H1 (cell line): Measurements from ENCODE around the gene HMCN2. TPM values are rescaled to one million over a fixed set of nuclear protein-coding genes. Genes with fewer than 3 reads are reported as not detected.
A peak's percentile ranks its signal among the peaks of the same experiment; 100 is the strongest.

Experiments
- CTCF ChIA-PET: fragments of 300-600 bp; sonication (Branson Sonifier 250); formaldehyde crosslinking; loops from one replicate; lab custom pipeline; 2021; ENCODE audit not compliant: partially characterized antibody; lab: Charles Lee
- POLR2A ChIA-PET: fragments of 300-600 bp; sonication (Branson Sonifier 250); formaldehyde crosslinking; loops from one replicate; lab custom pipeline; 2021; ENCODE audit warnings: inconsistent platforms; ENCODE audit not compliant: partially characterized antibody; lab: Charles Lee
- DNase-seq, 2 experiments: peaks; one replicate each; pipeline versions ENCODE4 v3.0.0 to v3.0.0-alpha.2; 2010 to 2022; ENCODE audit warnings: low spot score in 2 of 2, low read depth in 1 of 2, mixed read lengths in 1 of 2
- FAIRE-seq: peaks from 2 replicates; lab custom pipeline; 2011; peaks lifted over from hg19 to GRCh38; lab: Jason Lieb, UNC
- H2AFZ ChIP-seq: 2 replicates; pipeline ENCODE4 v1.8.1; 2012; ENCODE audit warnings: low read length, inconsistent platforms
- H2AK5ac ChIP-seq: 2 replicates; pipeline ENCODE4 v1.6.1; 2013; ENCODE audit warnings: low read depth, low read length
- H2BK120ac ChIP-seq: replicated peaks from 2 replicates; pipeline ENCODE3; 2013; ENCODE audit warnings: low read depth, low read length, inconsistent platforms
- H2BK12ac ChIP-seq: 2 replicates; pipeline ENCODE4 v1.6.1; 2013; ENCODE audit warnings: low read depth, low read length
- H2BK15ac ChIP-seq: 2 replicates; pipeline ENCODE4 v1.6.1; 2013; ENCODE audit warnings: low read length
- H2BK20ac ChIP-seq: 2 replicates; pipeline ENCODE4 v1.6.1; 2013; ENCODE audit warnings: low read length
- H2BK5ac ChIP-seq: 2 replicates; pipeline ENCODE4 v1.6.1; 2013; ENCODE audit warnings: low read depth, low read length
- H3K14ac ChIP-seq: 2 replicates; pipeline ENCODE4 v1.6.1; 2013; ENCODE audit warnings: inconsistent platforms; ENCODE audit not compliant: insufficient read length
- H3K18ac ChIP-seq: 2 replicates; pipeline ENCODE4 v1.6.1; 2013; ENCODE audit warnings: low read length; ENCODE audit errors: extremely low read depth
- H3K23ac ChIP-seq: 2 replicates; pipeline ENCODE4 v1.6.1; 2013; ENCODE audit warnings: inconsistent platforms; ENCODE audit not compliant: insufficient read length
- H3K23me2 ChIP-seq: 2 replicates; pipeline ENCODE4 v1.6.1; 2013; ENCODE audit warnings: low read depth, low read length
- H3K27ac ChIP-seq: 2 replicates; pipeline ENCODE4 v1.6.1; 2011; ENCODE audit warnings: low read depth, low read length, inconsistent platforms
- H3K27me3 ChIP-seq, 4 experiments: replicated peaks in 1 of 4; 1 replicate in 1 of 4; 2 replicates in 3 of 4; pipeline versions ENCODE4 v1.6.1 to v1.8.1; 2011 to 2013; ENCODE audit warnings: low read length in 3 of 4, mild to moderate bottlenecking in 3 of 4, inconsistent platforms in 2 of 4, mixed read lengths in 2 of 4, moderate library complexity in 1 of 4; ENCODE audit not compliant: control insufficient read depth in 3 of 4, insufficient read depth in 3 of 4; ENCODE audit errors: extremely low read depth in 1 of 4
- H3K36me3 ChIP-seq, 4 experiments: 2 replicates each; pipeline versions ENCODE4 v1.6.1 to v1.8.1; 2011 to 2013; ENCODE audit warnings: mild to moderate bottlenecking in 4 of 4, low read length in 3 of 4, moderate library complexity in 2 of 4, control low read depth in 1 of 4, inconsistent platforms in 1 of 4; ENCODE audit not compliant: insufficient read depth in 4 of 4, control insufficient read depth in 2 of 4
- H3K4ac ChIP-seq: replicated peaks from 2 replicates; pipeline ENCODE3; 2013; ENCODE audit warnings: low read length, low read depth, mixed read lengths, inconsistent platforms; ENCODE audit not compliant: insufficient read length
- H3K4me1 ChIP-seq, 4 experiments: replicated peaks in 1 of 4; 1 replicate in 1 of 4; 2 replicates in 3 of 4; pipeline versions ENCODE4 v1.6.1 to v1.8.1; 2011 to 2013; ENCODE audit warnings: low read length in 3 of 4, inconsistent platforms in 2 of 4, mixed read lengths in 1 of 4; ENCODE audit not compliant: insufficient read depth in 4 of 4, control insufficient read depth in 3 of 4
- H3K4me2 ChIP-seq, 2 experiments: 2 replicates each; pipeline versions ENCODE4 v1.6.1 to v1.8.1; 2011 to 2013; ENCODE audit warnings: low read depth in 2 of 2, low read length in 2 of 2, control low read depth in 1 of 2, inconsistent platforms in 1 of 2, mild to moderate bottlenecking in 1 of 2; ENCODE audit not compliant: insufficient read depth in 1 of 2
- H3K4me3 ChIP-seq, 4 experiments: fragments of 200-600, 300-600 bp in 1 of 4; sonication (generic), shearing (Covaris generic), sonication (Bioruptor Twin) in 1 of 4; 2 replicates each; pipeline versions ENCODE4 v1.5.1 to v1.8.1; 2011 to 2016; ENCODE audit warnings: low read length in 4 of 4, low read depth in 3 of 4, control low read depth in 2 of 4, inconsistent platforms in 2 of 4, mild to moderate bottlenecking in 2 of 4, mixed read lengths in 1 of 4, moderate library complexity in 1 of 4; ENCODE audit not compliant: insufficient read depth in 2 of 4; ENCODE audit errors: extremely low read depth in 1 of 4
- H3K56ac ChIP-seq: replicated peaks from 2 replicates; pipeline ENCODE3; 2013; ENCODE audit warnings: low read depth, mild to moderate bottlenecking, mixed read lengths, low read length, inconsistent platforms; ENCODE audit not compliant: insufficient read length
- H3K79me1 ChIP-seq: 2 replicates; pipeline ENCODE4 v1.6.1; 2013; ENCODE audit warnings: low read depth, low read length, control low read depth
- H3K79me2 ChIP-seq, 2 experiments: 2 replicates each; pipeline versions ENCODE4 v1.6.1 to v1.8.1; 2012 to 2013; ENCODE audit warnings: low read length in 2 of 2, mild to moderate bottlenecking in 2 of 2, inconsistent platforms in 1 of 2; ENCODE audit not compliant: insufficient read depth in 2 of 2, control insufficient read depth in 1 of 2
- H3K9ac ChIP-seq, 4 experiments: replicated peaks in 1 of 4; 1 replicate in 1 of 4; 2 replicates in 3 of 4; pipeline versions ENCODE4 v1.6.1 to v1.8.1; 2011 to 2013; ENCODE audit warnings: low read depth in 3 of 4, low read length in 3 of 4, control low read depth in 2 of 4, mild to moderate bottlenecking in 2 of 4, moderate library complexity in 2 of 4, inconsistent platforms in 1 of 4; ENCODE audit errors: extremely low read depth in 1 of 4
- H3K9me3 ChIP-seq, 2 experiments: 2 replicates each; pipeline versions ENCODE4 v1.6.1 to v1.8.1; 2012 to 2013; ENCODE audit warnings: mild to moderate bottlenecking in 2 of 2, moderate library complexity in 2 of 2, control low read depth in 1 of 2, inconsistent platforms in 1 of 2, low read depth in 1 of 2, low read length in 1 of 2, mixed read lengths in 1 of 2; ENCODE audit not compliant: insufficient read depth in 2 of 2
- H4K20me1 ChIP-seq, 2 experiments: replicated peaks in 1 of 2; 2 replicates each; pipeline versions ENCODE3 to v1.8.1; 2011 to 2013; ENCODE audit warnings: inconsistent platforms in 2 of 2, low read length in 2 of 2, mild to moderate bottlenecking in 1 of 2; ENCODE audit not compliant: insufficient read depth in 2 of 2, control insufficient read depth in 1 of 2
- H4K5ac ChIP-seq: 2 replicates; pipeline ENCODE4 v1.6.1; 2013; ENCODE audit warnings: low read length, low read depth, mixed read lengths, inconsistent platforms; ENCODE audit not compliant: insufficient read length
- H4K8ac ChIP-seq: 2 replicates; pipeline ENCODE4 v1.8.0; 2013; ENCODE audit warnings: mild to moderate bottlenecking, moderate library complexity, low read length, inconsistent platforms; ENCODE audit not compliant: insufficient read depth; ENCODE audit errors: extremely low read depth
- H4K91ac ChIP-seq: replicated peaks from 2 replicates; pipeline ENCODE3; 2013; ENCODE audit warnings: low read length, mixed read lengths, inconsistent platforms; ENCODE audit not compliant: insufficient read length
- BRCA1 ChIP-seq: IDR thresholded peaks from 2 replicates; pipeline ENCODE4 v1.6.1; 2012; ENCODE audit warnings: low read depth, low read length, improper control_type of control experiment
- SP1 ChIP-seq: IDR thresholded peaks from 2 replicates; pipeline ENCODE4 v1.6.1; 2011; ENCODE audit warnings: low read depth, low read length
- WGBS, 2 experiments: shearing (Covaris generic) in 1 of 2; methylation state at CpG; one replicate each; pipeline versions ENCODE4 v1.1.6 to v1.1.7; 2013 to 2015; ENCODE audit warnings: low lambda C conversion rate in 2 of 2, mixed read lengths in 2 of 2, inconsistent platforms in 1 of 2, low coverage in 1 of 2, missing lambda C conversion rate in 1 of 2; ENCODE audit not compliant: insufficient replicate concordance in 2 of 2, insufficient coverage in 1 of 2, insufficient read length in 1 of 2; ENCODE audit errors: extremely low coverage in 1 of 2, missing lambda C conversion rate in 1 of 2; 5-methylcytosine and 5-hydroxymethylcytosine counted together
- polyA plus RNA-seq, 7 experiments: library from polyadenylated mRNA; depleted of rRNA in 3 of 7; stranded (reverse) in 5 of 7; unstranded in 2 of 7; fragments of >200 nt in 5 of 7; fragments of 200-250 nt in 2 of 7; gene quantifications; 1 replicate in 5 of 7; 2 replicates in 1 of 7; 4 replicates in 1 of 7; pipeline versions ENCODE4 v1.2.1 to v1.2.3, GENCODE V29; 2011 to 2013; ENCODE audit warnings: missing spikeins in 2 of 7, mixed read lengths in 2 of 7
- total RNA-seq: library from RNA; stranded (reverse); fragmentation: NEBNext Ultra II Directional; extraction: Animal tissue kit (Norgen Biotek cat#: 25700); gene quantifications from 2 replicates; pipeline ENCODE4 v1.2.1, GENCODE V29; 2021

The HMCN2 gene
- total and polyA plus RNA-seq, 2 of the 8 experiments (the other 6 are each of a cell fraction or from before 2014, with no cell fraction given): 5.0 to 9.1 TPM

DNA sequence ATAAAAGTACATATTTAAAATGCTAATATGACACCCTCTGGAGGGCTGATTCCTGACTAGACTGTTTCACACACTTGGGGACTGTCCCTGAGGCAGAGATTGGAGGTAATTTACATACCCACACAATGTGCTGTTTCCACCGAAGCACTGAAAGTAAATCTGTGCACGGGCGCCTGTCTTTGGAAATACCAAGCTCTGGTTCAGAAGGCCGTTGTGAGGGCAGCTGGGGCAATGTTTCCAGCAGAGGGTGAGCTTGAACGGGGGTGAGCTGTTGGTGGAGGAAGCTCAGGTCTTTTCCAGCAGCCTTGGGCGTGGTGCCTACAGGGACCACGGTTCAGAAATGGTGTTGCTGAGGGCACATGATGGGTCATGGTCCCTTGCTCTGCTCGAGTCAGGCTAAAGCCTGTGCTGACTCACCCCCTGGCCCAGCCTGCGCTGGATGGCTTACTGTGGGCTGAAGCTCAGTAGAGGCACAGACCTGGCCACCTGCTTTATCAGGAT, 25.8 kb upstream of the HMCN2 start:
- Histone ChIP-seq H3K14ac (no peak overlapping the region), H2BK120ac (no peak overlapping the region), H3K4me2 (no peak overlapping the region), H3K56ac (no peak overlapping the region), H2BK12ac (peak overlapping the region; percentile 87; the same call in 1 of the 2 replicates), H2BK20ac (no peak overlapping the region), H2BK5ac (peak overlapping the region; percentile 12; the same call in 1 of the 2 replicates), H3K9ac (no peak overlapping the region), H3K36me3 (no peaks in the 10 kb centered on the region), H3K79me2 (no peaks in the 10 kb centered on the region), H3K9me3 (no peaks in the 10 kb centered on the region), H4K20me1 (no peaks in the 10 kb centered on the region), H3K18ac (peak overlapping the region; percentile 60; the same call in 1 of the 2 replicates), H2AFZ (no peak overlapping the region), H3K27me3 (peaks cover 0 to 4% (median 0%) of the 10 kb centered on the region in 4 experiments; a peak in 2 of 7 replicates), H3K23me2 (no peaks in the 10 kb centered on the region; the same call in 1 of the 2 replicates), H4K91ac (peak overlapping the region; percentile 66), H3K79me1 (no peaks in the 10 kb centered on the region), H3K4ac (peak overlapping the region; percentile 11), H4K8ac (peak overlapping the region; percentile 69; the same call in 1 of the 2 replicates), H3K4me3 (no peak overlapping the region), H2AK5ac (no peak overlapping the region), H2BK15ac (peak overlapping the region; percentile 97; the same call in 1 of the 2 replicates), H3K27ac (no peak overlapping the region), H4K5ac (no peak overlapping the region), H3K23ac (no peak overlapping the region), H3K4me1 (peaks cover 0 to 12% (median 4%) of the 10 kb centered on the region in 4 experiments; a peak in 4 of 7 replicates)
- POLR2A ChIA-PET: interaction anchor here (0.9 to 2.1 kb wide), 3 partner anchors 12 to 128 kb away, joined by 4 to 5 read pairs (median 4); no protein-coding TSS in a partner anchor
- WGBS, 2 experiments: 84% methylated on average over 9 of the region's 9 CpGs; no CpG with 5 or more reads in 1 of the 2 experiments
- CTCF ChIA-PET: interaction anchor here (0.6 to 10.0 kb wide), 16 partner anchors 21 to 237 kb away, joined by 3 to 63 read pairs (median 3); no protein-coding TSS in a partner anchor
- FAIRE-seq (no peak), DNase-seq (no peak)
- TF ChIP-seq SP1: no peak
- no peak for TF ChIP-seq BRCA1
